ENCODE data around the gene CLDN3. TPM values are rescaled to one million over a fixed set of nuclear protein-coding genes. Genes with fewer than 3 reads are reported as not detected.

Gene CLDN3
- total and polyA plus RNA-seq, 9 of the 15 experiments (the other 6 are each of a cell fraction or from before 2014, with no cell fraction given), result 0.29 TPM; not detected in 8

DNA sequence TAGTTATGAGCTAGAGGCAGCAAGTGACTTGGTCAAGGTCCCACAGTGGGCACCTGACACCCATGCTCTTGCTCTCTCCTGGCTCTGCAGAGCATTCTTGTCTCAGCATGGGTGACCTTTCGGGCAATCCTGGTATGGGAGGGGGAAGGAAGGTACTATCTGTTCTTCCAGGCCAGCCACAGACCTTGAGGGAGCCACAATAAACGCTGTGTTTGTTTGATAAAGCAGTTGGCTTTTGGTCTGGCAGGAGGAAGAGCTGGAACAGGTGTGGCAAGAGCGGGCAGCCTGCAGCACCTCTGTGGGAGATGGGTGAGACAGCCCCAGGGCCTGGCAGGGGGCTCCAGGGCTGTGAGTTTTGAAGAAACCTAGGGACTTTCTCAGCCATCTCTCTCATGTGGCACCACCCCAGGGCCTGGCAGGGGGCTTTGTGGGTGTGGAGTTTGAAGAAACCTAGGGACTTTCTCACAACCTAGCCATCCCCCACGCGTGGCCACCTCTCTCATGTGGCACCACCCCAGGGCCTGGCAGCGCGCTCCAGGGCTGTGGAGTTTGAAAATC, 11.4 kb downstream of the CLDN3 start (continued):
- TF ChIP-seq, protein P1, sequence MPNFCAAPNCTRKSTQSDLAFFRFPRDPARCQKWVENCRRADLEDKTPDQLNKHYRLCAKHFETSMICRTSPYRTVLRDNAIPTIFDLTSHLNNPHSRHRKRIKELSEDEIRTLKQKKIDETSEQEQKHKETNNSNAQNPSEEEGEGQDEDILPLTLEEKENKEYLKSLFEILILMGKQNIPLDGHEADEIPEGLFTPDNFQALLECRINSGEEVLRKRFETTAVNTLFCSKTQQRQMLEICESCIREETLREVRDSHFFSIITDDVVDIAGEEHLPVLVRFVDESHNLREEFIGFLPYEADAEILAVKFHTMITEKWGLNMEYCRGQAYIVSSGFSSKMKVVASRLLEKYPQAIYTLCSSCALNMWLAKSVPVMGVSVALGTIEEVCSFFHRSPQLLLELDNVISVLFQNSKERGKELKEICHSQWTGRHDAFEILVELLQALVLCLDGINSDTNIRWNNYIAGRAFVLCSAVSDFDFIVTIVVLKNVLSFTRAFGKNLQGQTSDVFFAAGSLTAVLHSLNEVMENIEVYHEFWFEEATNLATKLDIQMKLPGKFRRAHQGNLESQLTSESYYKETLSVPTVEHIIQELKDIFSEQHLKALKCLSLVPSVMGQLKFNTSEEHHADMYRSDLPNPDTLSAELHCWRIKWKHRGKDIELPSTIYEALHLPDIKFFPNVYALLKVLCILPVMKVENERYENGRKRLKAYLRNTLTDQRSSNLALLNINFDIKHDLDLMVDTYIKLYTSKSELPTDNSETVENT (CRISPR knock-in tag; IDR thresholded peaks at IDR 0.05), result no peak
- no peak for TF ChIP-seq ZNF830 (CRISPR knock-in tag; IDR thresholded peaks at IDR 0.05)
- no peak for TF ChIP-seq NR2C1 (IDR thresholded peaks at IDR 0.05)
- 0 out of 2 replicates have a peak, but pooled peaks have one; percentile 22 for TF ChIP-seq NR2C1 (tag; IDR thresholded peaks at IDR 0.05)
- TF ChIP-seq SPI1 (IDR thresholded peaks at IDR 0.05; ENCODE audit: borderline replicate concordance, low read depth, low read length), result no peak
- TF ChIP-seq ZNF140 (CRISPR knock-in tag; IDR thresholded peaks at IDR 0.05), result no peak
- TF ChIP-seq NFIC (IDR thresholded peaks at IDR 0.05), result peak; percentile 35; the same call in 1 of the 2 replicates
- TF ChIP-seq, protein P2, sequence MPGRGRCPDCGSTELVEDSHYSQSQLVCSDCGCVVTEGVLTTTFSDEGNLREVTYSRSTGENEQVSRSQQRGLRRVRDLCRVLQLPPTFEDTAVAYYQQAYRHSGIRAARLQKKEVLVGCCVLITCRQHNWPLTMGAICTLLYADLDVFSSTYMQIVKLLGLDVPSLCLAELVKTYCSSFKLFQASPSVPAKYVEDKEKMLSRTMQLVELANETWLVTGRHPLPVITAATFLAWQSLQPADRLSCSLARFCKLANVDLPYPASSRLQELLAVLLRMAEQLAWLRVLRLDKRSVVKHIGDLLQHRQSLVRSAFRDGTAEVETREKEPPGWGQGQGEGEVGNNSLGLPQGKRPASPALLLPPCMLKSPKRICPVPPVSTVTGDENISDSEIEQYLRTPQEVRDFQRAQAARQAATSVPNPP (IDR thresholded peaks at IDR 0.05; ENCODE audit: borderline replicate concordance, insufficient read depth, insufficient read length), result no peak
- TF ChIP-seq BRCA1 (IDR thresholded peaks at IDR 0.05), result no peak
- TF ChIP-seq BRCA1 (CRISPR knock-in tag; IDR thresholded peaks at IDR 0.05), result no peak
- TF ChIP-seq, protein P3, sequence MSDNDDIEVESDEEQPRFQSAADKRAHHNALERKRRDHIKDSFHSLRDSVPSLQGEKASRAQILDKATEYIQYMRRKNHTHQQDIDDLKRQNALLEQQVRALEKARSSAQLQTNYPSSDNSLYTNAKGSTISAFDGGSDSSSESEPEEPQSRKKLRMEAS (CRISPR knock-in tag; IDR thresholded peaks at IDR 0.05), result 0 out of 2 replicates have a peak, but pooled peaks have one; percentile 28
- no peak for TF ChIP-seq PHB2 (IDR thresholded peaks at IDR 0.05; ENCODE audit: low read depth)
- TF ChIP-seq, protein P4, sequence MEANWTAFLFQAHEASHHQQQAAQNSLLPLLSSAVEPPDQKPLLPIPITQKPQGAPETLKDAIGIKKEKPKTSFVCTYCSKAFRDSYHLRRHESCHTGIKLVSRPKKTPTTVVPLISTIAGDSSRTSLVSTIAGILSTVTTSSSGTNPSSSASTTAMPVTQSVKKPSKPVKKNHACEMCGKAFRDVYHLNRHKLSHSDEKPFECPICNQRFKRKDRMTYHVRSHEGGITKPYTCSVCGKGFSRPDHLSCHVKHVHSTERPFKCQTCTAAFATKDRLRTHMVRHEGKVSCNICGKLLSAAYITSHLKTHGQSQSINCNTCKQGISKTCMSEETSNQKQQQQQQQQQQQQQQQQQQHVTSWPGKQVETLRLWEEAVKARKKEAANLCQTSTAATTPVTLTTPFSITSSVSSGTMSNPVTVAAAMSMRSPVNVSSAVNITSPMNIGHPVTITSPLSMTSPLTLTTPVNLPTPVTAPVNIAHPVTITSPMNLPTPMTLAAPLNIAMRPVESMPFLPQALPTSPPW (CRISPR knock-in tag; IDR thresholded peaks at IDR 0.05), result peak; percentile 41; the same call in 1 of the 2 replicates
- no peak for TF ChIP-seq XRCC3 (IDR thresholded peaks at IDR 0.05)
- TF ChIP-seq, protein P5, sequence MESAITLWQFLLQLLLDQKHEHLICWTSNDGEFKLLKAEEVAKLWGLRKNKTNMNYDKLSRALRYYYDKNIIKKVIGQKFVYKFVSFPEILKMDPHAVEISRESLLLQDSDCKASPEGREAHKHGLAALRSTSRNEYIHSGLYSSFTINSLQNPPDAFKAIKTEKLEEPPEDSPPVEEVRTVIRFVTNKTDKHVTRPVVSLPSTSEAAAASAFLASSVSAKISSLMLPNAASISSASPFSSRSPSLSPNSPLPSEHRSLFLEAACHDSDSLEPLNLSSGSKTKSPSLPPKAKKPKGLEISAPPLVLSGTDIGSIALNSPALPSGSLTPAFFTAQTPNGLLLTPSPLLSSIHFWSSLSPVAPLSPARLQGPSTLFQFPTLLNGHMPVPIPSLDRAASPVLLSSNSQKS (CRISPR knock-in tag; IDR thresholded peaks at IDR 0.05), result no peak
- TF ChIP-seq, protein P6, sequence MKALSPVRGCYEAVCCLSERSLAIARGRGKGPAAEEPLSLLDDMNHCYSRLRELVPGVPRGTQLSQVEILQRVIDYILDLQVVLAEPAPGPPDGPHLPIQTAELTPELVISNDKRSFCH (CRISPR knock-in tag; IDR thresholded peaks at IDR 0.05), result no peak
- TF ChIP-seq, protein P6 (tag; IDR thresholded peaks at IDR 0.05), result peak; percentile 98
- no peak for TF ChIP-seq ZFP1 (CRISPR knock-in tag; IDR thresholded peaks at IDR 0.05)
- TF ChIP-seq POLR2AphosphoS5 (IDR thresholded peaks at IDR 0.05; ENCODE audit: control insufficient read depth, insufficient read depth, low read depth, low read length), result peak; percentile 78
- TF ChIP-seq, protein P7, sequence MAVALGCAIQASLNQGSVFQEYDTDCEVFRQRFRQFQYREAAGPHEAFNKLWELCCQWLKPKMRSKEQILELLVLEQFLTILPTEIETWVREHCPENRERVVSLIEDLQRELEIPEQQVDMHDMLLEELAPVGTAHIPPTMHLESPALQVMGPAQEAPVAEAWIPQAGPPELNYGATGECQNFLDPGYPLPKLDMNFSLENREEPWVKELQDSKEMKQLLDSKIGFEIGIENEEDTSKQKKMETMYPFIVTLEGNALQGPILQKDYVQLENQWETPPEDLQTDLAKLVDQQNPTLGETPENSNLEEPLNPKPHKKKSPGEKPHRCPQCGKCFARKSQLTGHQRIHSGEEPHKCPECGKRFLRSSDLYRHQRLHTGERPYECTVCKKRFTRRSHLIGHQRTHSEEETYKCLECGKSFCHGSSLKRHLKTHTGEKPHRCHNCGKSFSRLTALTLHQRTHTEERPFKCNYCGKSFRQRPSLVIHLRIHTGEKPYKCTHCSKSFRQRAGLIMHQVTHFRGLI (CRISPR knock-in tag; IDR thresholded peaks at IDR 0.05), result no peak
- no peak for TF ChIP-seq SREBF2 (CRISPR knock-in tag; IDR thresholded peaks at IDR 0.05)
- TF ChIP-seq CSDE1 (IDR thresholded peaks at IDR 0.05), result no peak
